KMS-11 (cell line): ENCODE data around the gene CELF5.

Experiments
- H2AFZ ChIP-seq: fragments of 200-600 bp; sonication (generic); 2 replicates; pipeline ENCODE4 v1.6.1; 2016; ENCODE audit warnings: antibody characterized with exemption, mixed run types, low read depth
- H3K27ac ChIP-seq: fragments of 200-600 bp; sonication (generic); 2 replicates; pipeline ENCODE4 v1.6.1; 2016; ENCODE audit warnings: mild to moderate bottlenecking, mixed run types
- H3K27me3 ChIP-seq: fragments of 200-600 bp; sonication (generic); 2 replicates; pipeline ENCODE4 v1.6.1; 2017; ENCODE audit warnings: mild to moderate bottlenecking, low read depth, mixed run types, moderate library complexity; ENCODE audit not compliant: insufficient read depth
- H3K36me3 ChIP-seq: fragments of 200-600 bp; sonication (generic); 2 replicates; pipeline ENCODE4 v1.6.1; 2017; ENCODE audit warnings: mild to moderate bottlenecking, mixed run types; ENCODE audit not compliant: insufficient read depth
- H3K4me1 ChIP-seq: fragments of 200-600 bp; sonication (generic); 2 replicates; pipeline ENCODE4 v1.6.1; 2016; ENCODE audit warnings: mild to moderate bottlenecking, low read depth, mixed run types; ENCODE audit not compliant: poor library complexity, severe bottlenecking
- H3K4me2 ChIP-seq: fragments of 200-600 bp; sonication (generic); 2 replicates; pipeline ENCODE4 v1.7.0; 2016; ENCODE audit warnings: mild to moderate bottlenecking, mixed run types
- H3K4me3 ChIP-seq: fragments of 200-600 bp; sonication (generic); IDR thresholded peaks from 2 replicates; pipeline ENCODE4 v1.6.1; 2017; ENCODE audit warnings: low read depth, low read length, mixed read lengths; ENCODE audit not compliant: insufficient read depth
- H3K79me2 ChIP-seq: fragments of 200-600 bp; sonication (generic); 2 replicates; pipeline ENCODE4 v1.6.1; 2016; ENCODE audit warnings: low read depth, mixed run types; ENCODE audit not compliant: insufficient read depth
- H3K9ac ChIP-seq: fragments of 200-600 bp; sonication (generic); 2 replicates; pipeline ENCODE4 v1.6.1; 2016; ENCODE audit warnings: mild to moderate bottlenecking, mixed run types
- H4K20me1 ChIP-seq: fragments of 200-600 bp; sonication (generic); 2 replicates; pipeline ENCODE4 v1.6.1; 2016; ENCODE audit warnings: mild to moderate bottlenecking, mixed run types; ENCODE audit not compliant: insufficient read depth
- CTCF ChIP-seq: fragments of 200-600 bp; sonication (generic); conservative IDR thresholded peaks from 2 replicates; pipeline ENCODE4 v1.6.1; 2017; ENCODE audit warnings: low read depth, mild to moderate bottlenecking, antibody characterized with exemption, low read length, moderate library complexity, mixed read lengths

The CELF5 gene

GRCh38 chr19:3239367-3239766, 14.9 kb downstream of the CELF5 start:
- no peak overlapping the region for H3K27ac ChIP-seq

GRCh38 chr19:3243819-3244700, 19.6 kb downstream of the CELF5 start:
- no peak overlapping the region for H3K27ac ChIP-seq
- no peak overlapping the region for H2AFZ ChIP-seq
- H3K27me3 ChIP-seq: peaks cover 71% of the 10 kb centered on the region
- H3K79me2 ChIP-seq: no peaks in the 10 kb centered on the region
- no peaks in the 10 kb centered on the region for H3K36me3 ChIP-seq
- H3K4me1 ChIP-seq: no peaks in the 10 kb centered on the region
- TF ChIP-seq CTCF: no peak
- H3K4me2 ChIP-seq: no peak overlapping the region
- no peak overlapping the region for H3K9ac ChIP-seq
- H3K4me3 ChIP-seq: no peak overlapping the region
- H4K20me1 ChIP-seq: no peaks in the 10 kb centered on the region

More at GRCh38 chr19:3239367-3239766, 14.9 kb downstream of the CELF5 start:
- Histone ChIP-seq H2AFZ (no peak overlapping the region), H3K4me3 (no peak overlapping the region), H3K9ac (no peak overlapping the region), H3K79me2 (no peaks in the 10 kb centered on the region), H3K4me1 (no peaks in the 10 kb centered on the region), H4K20me1 (no peaks in the 10 kb centered on the region), H3K27me3 (peaks cover 79% of the 10 kb centered on the region), H3K36me3 (no peaks in the 10 kb centered on the region), H3K4me2 (no peak overlapping the region)
- no peak for TF ChIP-seq CTCF

- no peak overlapping the region for H3K4me2 ChIP-seq
- no peak overlapping the region for H3K9ac ChIP-seq
- no peak overlapping the region for H2AFZ ChIP-seq
- H4K20me1 ChIP-seq: no peaks in the 10 kb centered on the region
- H3K4me1 ChIP-seq: no peaks in the 10 kb centered on the region
- no peaks in the 10 kb centered on the region for H3K36me3 ChIP-seq
- H3K4me3 ChIP-seq: no peak overlapping the region
- no peak overlapping the region for H3K27ac ChIP-seq
- TF ChIP-seq CTCF: no peak
- H3K27me3 ChIP-seq: peaks cover 63% of the 10 kb centered on the region
- no peaks in the 10 kb centered on the region for H3K79me2 ChIP-seq
Observed at GRCh38 chr19:3245050-3245449, 20.6 kb downstream of the CELF5 start.

GRCh38 chr19:3248728-3249326, 24.4 kb downstream of the CELF5 start:
- Histone ChIP-seq H3K79me2 (no peaks in the 10 kb centered on the region), H3K9ac (no peak overlapping the region), H3K4me3 (no peak overlapping the region), H3K36me3 (no peaks in the 10 kb centered on the region), H3K4me2 (no peak overlapping the region), H3K27me3 (peaks cover 42% of the 10 kb centered on the region; the same call in 1 of the 2 replicates), H2AFZ (no peak overlapping the region), H3K27ac (no peak overlapping the region), H4K20me1 (no peaks in the 10 kb centered on the region), H3K4me1 (no peaks in the 10 kb centered on the region)
- TF ChIP-seq CTCF: no peak
